ENCODE measurements around the gene SPTBN5. TPM values are rescaled to one million over a fixed set of nuclear protein-coding genes. Genes with fewer than 3 reads are reported as not detected.

The SPTBN5 gene
- total RNA-seq, 2 donors from 2014 or later = 0.72 to 2.3 TPM

- Histone ChIP-seq H3K9ac (ENCODE audit: low read depth in 2 of 2, low read length in 2 of 2) (no peak overlapping the region), H3K36me3 (no peaks in the 10 kb centered on the region), H3K9me3 (no peaks in the 10 kb centered on the region), H3K27ac (no peak overlapping the region), H3K4me1 (no peaks in the 10 kb centered on the region), H3K27me3 (no peaks in the 10 kb centered on the region), H3K4me3 (no peak overlapping the region)
- TF ChIP-seq CTCF (IDR thresholded peaks at IDR 0.05) = no peak
- no peak for DNase-seq
- intact Hi-C loops (cut with DNase I) = no loop called here
Observed at GRCh38 chr15:41801185-41801584, 92.7 kb downstream of the SPTBN5 start.

GRCh38 chr15:41799488-41799805 lies 94.4 kb downstream of the SPTBN5 start:
- no peaks in the 10 kb centered on the region for H3K9me3 ChIP-seq
- H3K4me1 ChIP-seq = no peaks in the 10 kb centered on the region
- H3K9ac ChIP-seq (ENCODE audit: low read depth in 2 of 2, low read length in 2 of 2) = no peak overlapping the region
- H3K36me3 ChIP-seq = no peaks in the 10 kb centered on the region
- no peak overlapping the region for H3K4me3 ChIP-seq
- H3K27ac ChIP-seq = no peak overlapping the region
- intact Hi-C loops (cut with DNase I) = no loop called here
- TF ChIP-seq CTCF (IDR thresholded peaks at IDR 0.05) = no peak
- DNase-seq = no peak
- no peaks in the 10 kb centered on the region for H3K27me3 ChIP-seq

GRCh38 chr15:41798607-41799487 lies 95.0 kb downstream of the SPTBN5 start:
- TF ChIP-seq CTCF (IDR thresholded peaks at IDR 0.05) = no peak
- Histone ChIP-seq H3K27me3 (no peaks in the 10 kb centered on the region), H3K4me1 (no peaks in the 10 kb centered on the region), H3K9me3 (no peaks in the 10 kb centered on the region), H3K27ac (no peak overlapping the region), H3K4me3 (no peak overlapping the region), H3K36me3 (no peaks in the 10 kb centered on the region), H3K9ac (ENCODE audit: low read depth in 2 of 2, low read length in 2 of 2) (no peak overlapping the region)
- intact Hi-C loops (cut with DNase I) = no loop called here
- no peak for DNase-seq

Small RNA genes lying within 50 kb of the gene (microRNA-seq; reads per million reads assigned to microRNA genes)
- not detected for gene MIR4310

Other genes with a start within 250 kb of the SPTBN5 start
- 10 to 100 TPM; 21.8 to 25.8 TPM for gene MGA, start 233.6 kb downstream of the SPTBN5 start, total RNA-seq
- gene MAPKBP1, start 119.6 kb downstream of the SPTBN5 start, total RNA-seq = 10 to 100 TPM in 1 of 2 donors, 1 to 10 TPM in 1; 9.0 to 14.6 TPM
- 10 to 100 TPM in 1 of 2 donors, 1 to 10 TPM in 1; 7.8 to 11.8 TPM for gene JMJD7, start 66.0 kb downstream of the SPTBN5 start, total RNA-seq
- gene PLA2G4B, start 55.2 kb downstream of the SPTBN5 start, total RNA-seq = 1 to 10 TPM; 2.2 to 6.2 TPM
- 10 to 100 TPM; 30.3 to 40.0 TPM for gene EHD4, start 78.5 kb upstream of the SPTBN5 start, total RNA-seq
- under 1 TPM in 1 of 2 donors, not detected in 1; 0.67 TPM for gene PLA2G4E, start 127.0 kb upstream of the SPTBN5 start, total RNA-seq
- gene PLA2G4D, start 200.5 kb upstream of the SPTBN5 start, total RNA-seq = under 1 TPM; 0.24 to 0.27 TPM